OCI-LY7 (cell line): ENCODE data around the gene ASB14. TPM values are rescaled to one million over a fixed set of nuclear protein-coding genes. Genes with fewer than 3 reads are reported as not detected.

Experiments
- BruUV-seq: library from RNA; stranded (reverse); fragments of 400-500 nt; replicated peaks from 2 replicates; lab custom pipeline; 2021; lab: Mats Ljungman, UMichigan
- CTCF ChIA-PET: fragments of 300-600 bp; sonication (Branson Sonifier 250); formaldehyde crosslinking; loops from one replicate; lab custom pipeline; 2022; ENCODE audit warnings: antibody characterized with exemption; ENCODE audit not compliant: unreplicated experiment; lab: Charles Lee
- POLR2A ChIA-PET: fragments of 300-600 bp; sonication (Branson Sonifier 250); formaldehyde crosslinking; loops from one replicate; lab custom pipeline; 2022; ENCODE audit warnings: antibody characterized with exemption; lab: Charles Lee
- DNase-seq: peaks from one replicate; pipeline ENCODE4 v3.0.0-alpha.2; 2015; ENCODE audit warnings: low spot score
- H2AFZ ChIP-seq: fragments of 200-600 bp; sonication (generic), shearing (Covaris generic); 2 replicates; pipeline ENCODE4 v1.6.1; 2014; ENCODE audit warnings: mild to moderate bottlenecking, antibody characterized with exemption, low read length, moderate library complexity
- H3K27ac ChIP-seq: fragments of 200-600 bp; sonication (generic); 2 replicates; pipeline ENCODE4 v1.5.1; 2014; ENCODE audit warnings: mixed run types, low read depth, mild to moderate bottlenecking, moderate library complexity, low read length, inconsistent platforms; ENCODE audit not compliant: poor library complexity, severe bottlenecking
- H3K36me3 ChIP-seq: fragments of 200-600 bp; sonication (generic); 2 replicates; pipeline ENCODE4 v1.6.1; 2014; ENCODE audit warnings: mild to moderate bottlenecking, antibody characterized with exemption, low read length, moderate library complexity, mixed read lengths; ENCODE audit not compliant: insufficient read depth
- H3K4me1 ChIP-seq: fragments of 200-600 bp; sonication (generic); 2 replicates; pipeline ENCODE4 v1.5.1; 2014; ENCODE audit warnings: mild to moderate bottlenecking, low read length; ENCODE audit not compliant: insufficient read depth, poor library complexity, severe bottlenecking
- H3K4me2 ChIP-seq: fragments of 200-600 bp; sonication (generic); 2 replicates; pipeline ENCODE4 v1.6.1; 2014; ENCODE audit warnings: mild to moderate bottlenecking, low read length
- H3K4me3 ChIP-seq: fragments of 200-600 bp; sonication (generic); 2 replicates; pipeline ENCODE4 v1.5.1; 2014; ENCODE audit warnings: mild to moderate bottlenecking, low read depth, low read length; ENCODE audit not compliant: poor library complexity, severe bottlenecking
- H3K79me2 ChIP-seq: fragments of 200-600 bp; sonication (generic); 2 replicates; pipeline ENCODE4 v1.6.1; 2016; ENCODE audit warnings: low read depth, mild to moderate bottlenecking, low read length, moderate library complexity, mixed read lengths; ENCODE audit not compliant: insufficient read depth
- H3K9me2 ChIP-seq: fragments of 200-600 bp; sonication (generic); 2 replicates; pipeline ENCODE4 v1.6.1; 2016; ENCODE audit warnings: mild to moderate bottlenecking, low read length, mixed read lengths; ENCODE audit not compliant: insufficient read depth
- H3K9me3 ChIP-seq: fragments of 200-600 bp; sonication (generic); 2 replicates; pipeline ENCODE4 v1.6.1; 2014; ENCODE audit warnings: mild to moderate bottlenecking, mixed run types, low read length, mixed read lengths
- H4K20me1 ChIP-seq: fragments of 200-600 bp; sonication (generic); 2 replicates; pipeline ENCODE4 v1.6.1; 2014; ENCODE audit warnings: mild to moderate bottlenecking, antibody characterized with exemption, low read length, moderate library complexity, mixed read lengths; ENCODE audit not compliant: insufficient read depth
- CTCF ChIP-seq: fragments of 200-600 bp; sonication (generic); conservative IDR thresholded peaks from 2 replicates; pipeline ENCODE4 v1.5.1; 2014; ENCODE audit warnings: mild to moderate bottlenecking, antibody characterized with exemption, low read length, moderate library complexity, mixed read lengths
- EZH2phosphoT487 ChIP-seq: fragments of 200-600 bp; sonication (generic); IDR thresholded peaks from 2 replicates; pipeline ENCODE4 v1.6.1; 2018; ENCODE audit warnings: low read depth, borderline replicate concordance, mild to moderate bottlenecking, mixed run types, antibody characterized with exemption, low read length, moderate library complexity, mixed read lengths
- intact Hi-C: fragments of 100-400 bp; cut with micrococcal nuclease; formaldehyde crosslinking; loops from one replicate; pipeline ENCODE4 v1.10.0; 2022; ENCODE audit not compliant: unreplicated experiment
- total RNA-seq, 2 experiments: library from RNA; depleted of rRNA in 1 of 2; stranded (reverse); fragments of >200 nt in 1 of 2; shearing (Covaris generic) in 1 of 2; gene quantifications; 2 replicates each; pipeline ENCODE4 v1.2.3, GENCODE V29; 2014 to 2022

Gene ASB14
- total RNA-seq, 2 experiments from 2014 or later, result 0.06 TPM; not detected in 1

- Histone ChIP-seq H3K27ac (no peak overlapping the region), H3K4me2 (no peak overlapping the region), H3K79me2 (no peaks in the 10 kb centered on the region), H3K36me3 (peaks cover 44% of the 10 kb centered on the region), H3K9me2 (no peaks in the 10 kb centered on the region), H4K20me1 (no peaks in the 10 kb centered on the region), H2AFZ (no peak overlapping the region), H3K9me3 (no peaks in the 10 kb centered on the region), H3K4me3 (no peak overlapping the region), H3K4me1 (no peaks in the 10 kb centered on the region)
- DNase-seq, result no peak
- TF ChIP-seq CTCF (no peak), EZH2phosphoT487 (no peak)
- CTCF ChIA-PET, result interaction anchor here (0.6 kb wide), 1 partner anchor 105 kb away, joined by 3 read pairs; no protein-coding TSS in a partner anchor
- POLR2A ChIA-PET, result interaction anchor here (0.7 kb wide), 2 partner anchors 193 to 1587 kb away, joined by 3 read pairs; no protein-coding TSS in a partner anchor
- intact Hi-C loops, result no loop called here
- BruUV-seq, result no TSS peak
These were observed 17.6 kb downstream of the ASB14 start for GRCh38 chr3:57274845-57275244.

- no peak for DNase-seq
- Histone ChIP-seq H3K36me3 (peaks cover 94% of the 10 kb centered on the region), H3K9me3 (peaks cover 9% of the 10 kb centered on the region; the same call in 1 of the 2 replicates), H2AFZ (no peak overlapping the region), H4K20me1 (no peaks in the 10 kb centered on the region), H3K9me2 (no peaks in the 10 kb centered on the region), H3K4me1 (no peaks in the 10 kb centered on the region), H3K79me2 (no peaks in the 10 kb centered on the region), H3K4me3 (no peak overlapping the region), H3K27ac (no peak overlapping the region), H3K4me2 (no peak overlapping the region)
- CTCF ChIA-PET, result no interaction called here
- POLR2A ChIA-PET, result interaction anchor here (1.1 kb wide), 1 partner anchor 9 kb away, joined by 4 read pairs; no protein-coding TSS in a partner anchor
- intact Hi-C loops, result no loop called here
- BruUV-seq, result no TSS peak
- TF ChIP-seq CTCF, result no peak
- TF ChIP-seq EZH2phosphoT487, result no peak
These were observed 24.1 kb downstream of the ASB14 start for GRCh38 chr3:57268416-57268815.

- Histone ChIP-seq H2AFZ (no peak overlapping the region), H3K4me1 (no peaks in the 10 kb centered on the region), H3K4me2 (no peak overlapping the region), H3K27ac (no peak overlapping the region), H3K79me2 (no peaks in the 10 kb centered on the region), H3K36me3 (peaks cover 96% of the 10 kb centered on the region), H4K20me1 (no peaks in the 10 kb centered on the region), H3K9me2 (no peaks in the 10 kb centered on the region), H3K4me3 (no peak overlapping the region), H3K9me3 (peaks cover 11% of the 10 kb centered on the region; the same call in 1 of the 2 replicates)
- BruUV-seq, result no TSS peak
- ChIA-PET CTCF (no interaction called here), POLR2A (no interaction called here)
- TF ChIP-seq EZH2phosphoT487, result no peak
- TF ChIP-seq CTCF, result no peak
- DNase-seq, result no peak
- intact Hi-C loops, result no loop called here
These were observed 30.6 kb downstream of the ASB14 start for GRCh38 chr3:57261929-57262328.
